Neural progenitor cell (in vitro differentiated cells): ENCODE results near the gene BCAS1. TPM values are rescaled to one million over a fixed set of nuclear protein-coding genes. Genes with fewer than 3 reads are reported as not detected.

Experiments
- DNase-seq: peaks from one replicate; pipeline ENCODE4 v3.0.0-alpha.2; 2016; ENCODE audit warnings: low spot score
- H2AFZ ChIP-seq: fragments of 200-600 bp; sonication (generic); replicated peaks from 2 replicates; pipeline ENCODE4 v1.6.1; 2016; ENCODE audit warnings: antibody characterized with exemption
- H3F3A ChIP-seq: fragments of 200-600 bp; sonication (generic); 2 replicates; pipeline ENCODE4 v1.6.1; 2016; ENCODE audit warnings: antibody characterized with exemption, low read depth
- H3K27ac ChIP-seq: fragments of 200-600 bp; sonication (generic); 2 replicates; pipeline ENCODE4 v1.5.1; 2016; ENCODE audit warnings: mild to moderate bottlenecking
- H3K27me3 ChIP-seq: fragments of 200-600 bp; sonication (generic); 2 replicates; pipeline ENCODE4 v1.6.1; 2016; ENCODE audit warnings: mild to moderate bottlenecking, moderate library complexity
- H3K36me3 ChIP-seq: fragments of 200-600 bp; sonication (generic); 2 replicates; pipeline ENCODE4 v1.5.1; 2016
- H3K4me1 ChIP-seq: fragments of 200-600 bp; sonication (generic); 2 replicates; pipeline ENCODE4 v1.6.1; 2016; ENCODE audit warnings: mixed run types
- H3K4me2 ChIP-seq: fragments of 200-600 bp; sonication (generic); 2 replicates; pipeline ENCODE4 v1.6.1; 2016
- H3K4me3 ChIP-seq: fragments of 200-600 bp; sonication (generic); 2 replicates; pipeline ENCODE4 v1.5.1; 2016
- H3K79me2 ChIP-seq: fragments of 200-600 bp; sonication (generic); 2 replicates; pipeline ENCODE4 v1.6.1; 2016; ENCODE audit warnings: low read depth
- H3K9ac ChIP-seq: fragments of 200-600 bp; sonication (generic); 2 replicates; pipeline ENCODE4 v1.6.1; 2016
- H3K9me3 ChIP-seq: fragments of 200-600 bp; sonication (generic); 2 replicates; pipeline ENCODE4 v1.5.1; 2016; ENCODE audit warnings: low read depth
- H4K20me1 ChIP-seq: fragments of 200-600 bp; sonication (generic); 2 replicates; pipeline ENCODE4 v1.6.1; 2016; ENCODE audit warnings: low read depth
- H3K27ac Mint-ChIP-seq: 3 replicates; pipeline ENCODE4 v1.8.0; 2021; ENCODE audit warnings: mixed read lengths
- H3K27me3 Mint-ChIP-seq: 2 replicates; pipeline ENCODE4 v1.8.0; 2022; ENCODE audit warnings: low read depth, mild to moderate bottlenecking, inconsistent platforms, moderate library complexity, mixed read lengths; ENCODE audit not compliant: insufficient read depth
- H3K36me3 Mint-ChIP-seq: 3 replicates; pipeline ENCODE4 v1.8.0; 2021; ENCODE audit warnings: mixed read lengths
- H3K4me1 Mint-ChIP-seq: 3 replicates; pipeline ENCODE4 v1.8.0; 2021; ENCODE audit warnings: mixed read lengths
- H3K4me3 Mint-ChIP-seq: 3 replicates; pipeline ENCODE4 v1.8.0; 2021; ENCODE audit warnings: mild to moderate bottlenecking, moderate library complexity, mixed read lengths
- H3K9me3 Mint-ChIP-seq: 3 replicates; pipeline ENCODE4 v1.8.0; 2020; ENCODE audit warnings: mixed read lengths
- CTCF ChIP-seq: fragments of 200-600 bp; sonication (generic); IDR thresholded peaks from 2 replicates; pipeline ENCODE4 v1.5.1; 2017; ENCODE audit warnings: antibody characterized with exemption, mild to moderate bottlenecking
- EZH2 ChIP-seq: fragments of 200-600 bp; sonication (generic); IDR thresholded peaks from 2 replicates; pipeline ENCODE4 v1.6.1; 2017; ENCODE audit warnings: antibody characterized with exemption, mild to moderate bottlenecking, moderate library complexity
- EZH2phosphoT487 ChIP-seq: fragments of 200-600 bp; sonication (generic); IDR thresholded peaks from 2 replicates; pipeline ENCODE4 v1.6.1; 2017; ENCODE audit warnings: antibody characterized with exemption
- total RNA-seq: library from RNA; depleted of rRNA; stranded (reverse); fragments of >200 nt; gene quantifications from 2 replicates; pipeline ENCODE4 v1.2.3, GENCODE V29; 2015; ENCODE audit warnings: low replicate concordance

Gene BCAS1
- total RNA-seq, 1 donor from 2014 or later, result not detected

GRCh38 chr20:54107181-54107580, 36.8 kb upstream of the BCAS1 start:
- H3K9me3 Mint-ChIP-seq, result peaks cover 2% of the 10 kb centered on the region
- no peak for DNase-seq
- H3K9me3 ChIP-seq, result no peaks in the 10 kb centered on the region
- H3K4me3 Mint-ChIP-seq, result no peak overlapping the region
- no peaks in the 10 kb centered on the region for H3K36me3 Mint-ChIP-seq
- no peaks in the 10 kb centered on the region for H3K27me3 ChIP-seq
- no peaks in the 10 kb centered on the region for H4K20me1 ChIP-seq
- H3K27me3 Mint-ChIP-seq, result no peaks in the 10 kb centered on the region
- no peaks in the 10 kb centered on the region for H3K4me1 ChIP-seq
- no peak overlapping the region for H2AFZ ChIP-seq
- TF ChIP-seq CTCF (no peak), EZH2phosphoT487 (no peak)
- no peaks in the 10 kb centered on the region for H3K36me3 ChIP-seq
- no peak overlapping the region for H3K27ac Mint-ChIP-seq
- H3K79me2 ChIP-seq, result no peaks in the 10 kb centered on the region
- no peak overlapping the region for H3K27ac ChIP-seq
- H3K4me3 ChIP-seq, result no peak overlapping the region
- no peak overlapping the region for H3K4me2 ChIP-seq
- no peak overlapping the region for H3K9ac ChIP-seq
- no peaks in the 10 kb centered on the region for H3F3A ChIP-seq
- H3K4me1 Mint-ChIP-seq, result no peaks in the 10 kb centered on the region

- no peaks in the 10 kb centered on the region for H3K9me3 ChIP-seq
- Mint-ChIP-seq H3K9me3 (no peaks in the 10 kb centered on the region), H3K27ac (no peak overlapping the region), H3K4me3 (no peak overlapping the region), H3K4me1 (no peaks in the 10 kb centered on the region), H3K27me3 (no peaks in the 10 kb centered on the region), H3K36me3 (no peaks in the 10 kb centered on the region)
- TF ChIP-seq EZH2phosphoT487 (no peak), EZH2 (no peak), CTCF (no peak)
- no peaks in the 10 kb centered on the region for H4K20me1 ChIP-seq
- H3K79me2 ChIP-seq, result no peaks in the 10 kb centered on the region
- H3K27me3 ChIP-seq, result no peaks in the 10 kb centered on the region
- no peaks in the 10 kb centered on the region for H3F3A ChIP-seq
- no peak overlapping the region for H3K9ac ChIP-seq
- H2AFZ ChIP-seq, result no peak overlapping the region
- no peaks in the 10 kb centered on the region for H3K4me1 ChIP-seq
- DNase-seq, result no peak
- no peak overlapping the region for H3K4me2 ChIP-seq
- no peak overlapping the region for H3K4me3 ChIP-seq
- H3K36me3 ChIP-seq, result no peaks in the 10 kb centered on the region
- H3K27ac ChIP-seq, result no peak overlapping the region
Measured at GRCh38 chr20:54106162-54106561, 35.8 kb upstream of the BCAS1 start.

- no peaks in the 10 kb centered on the region for H3F3A ChIP-seq
- DNase-seq, result no peak
- Mint-ChIP-seq H3K9me3 (no peaks in the 10 kb centered on the region), H3K27me3 (no peaks in the 10 kb centered on the region), H3K4me1 (no peaks in the 10 kb centered on the region), H3K27ac (no peak overlapping the region), H3K36me3 (no peaks in the 10 kb centered on the region), H3K4me3 (no peak overlapping the region)
- H3K9ac ChIP-seq, result no peak overlapping the region
- H3K79me2 ChIP-seq, result no peaks in the 10 kb centered on the region
- H2AFZ ChIP-seq, result no peak overlapping the region
- H3K4me3 ChIP-seq, result no peak overlapping the region
- H4K20me1 ChIP-seq, result no peaks in the 10 kb centered on the region
- no peaks in the 10 kb centered on the region for H3K36me3 ChIP-seq
- H3K4me2 ChIP-seq, result no peak overlapping the region
- H3K9me3 ChIP-seq, result no peaks in the 10 kb centered on the region
- no peaks in the 10 kb centered on the region for H3K27me3 ChIP-seq
- H3K4me1 ChIP-seq, result no peaks in the 10 kb centered on the region
- H3K27ac ChIP-seq, result no peak overlapping the region
- no peak for TF ChIP-seq EZH2
- no peak for TF ChIP-seq CTCF
- no peak for TF ChIP-seq EZH2phosphoT487
Measured at GRCh38 chr20:54105653-54106052, 35.3 kb upstream of the BCAS1 start.

GRCh38 chr20:54104781-54105180, 34.4 kb upstream of the BCAS1 start:
- no peaks in the 10 kb centered on the region for H3K36me3 Mint-ChIP-seq
- H3K9me3 Mint-ChIP-seq, result no peaks in the 10 kb centered on the region
- no peaks in the 10 kb centered on the region for H3K79me2 ChIP-seq
- H3K27me3 ChIP-seq, result no peaks in the 10 kb centered on the region
- no peak overlapping the region for H3K9ac ChIP-seq
- H3K27me3 Mint-ChIP-seq, result no peaks in the 10 kb centered on the region
- DNase-seq, result no peak
- TF ChIP-seq CTCF, result no peak
- no peak for TF ChIP-seq EZH2
- TF ChIP-seq EZH2phosphoT487, result no peak
- H3K36me3 ChIP-seq, result no peaks in the 10 kb centered on the region
- H3K4me3 ChIP-seq, result no peak overlapping the region
- no peaks in the 10 kb centered on the region for H3F3A ChIP-seq
- no peak overlapping the region for H3K4me2 ChIP-seq
- no peak overlapping the region for H3K27ac Mint-ChIP-seq
- H3K4me1 Mint-ChIP-seq, result no peaks in the 10 kb centered on the region
- no peak overlapping the region for H3K27ac ChIP-seq
- H3K4me1 ChIP-seq, result no peaks in the 10 kb centered on the region
- H4K20me1 ChIP-seq, result no peaks in the 10 kb centered on the region
- no peak overlapping the region for H3K4me3 Mint-ChIP-seq
- H2AFZ ChIP-seq, result no peak overlapping the region
- H3K9me3 ChIP-seq, result no peaks in the 10 kb centered on the region
